Activated T-helper 1 cell treated with Interleukin-2 at 50 U/mL for 16 hours (primary cell): ENCODE measurements around the gene GPC5.

Experiments
- DNase-seq: peaks from one replicate; pipeline ENCODE4 v3.0.0-alpha.2; 2020; ENCODE audit warnings: low read depth

The GPC5 gene

DNA sequence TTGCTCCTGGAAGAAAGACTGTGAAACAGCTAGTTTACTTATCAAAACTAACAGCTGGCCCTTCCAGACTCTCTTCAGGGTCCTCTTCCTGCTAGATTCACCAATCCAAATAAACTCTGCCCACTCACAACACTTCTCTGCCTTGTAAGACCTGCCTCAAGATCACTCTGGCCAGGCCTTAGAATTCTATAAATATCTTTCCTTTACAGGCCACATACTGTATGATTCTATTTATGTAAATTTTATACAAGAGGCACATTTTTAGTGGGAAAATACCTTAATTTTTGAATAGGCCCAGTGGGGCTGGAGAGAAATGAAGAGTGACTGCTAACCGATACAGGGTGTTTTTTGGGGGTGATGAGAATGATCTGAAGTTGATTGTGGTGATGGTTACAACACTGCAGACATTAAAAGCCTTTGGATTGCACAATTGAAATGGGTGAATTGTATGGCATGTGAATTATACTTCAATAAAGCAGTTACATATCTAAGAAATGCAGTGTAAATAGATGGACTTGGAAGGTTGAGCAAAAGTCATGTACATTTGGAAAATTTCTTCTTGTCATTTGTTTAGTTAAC is 141.8 kb downstream of the GPC5 start:
- DNase-seq = no peak

- no peak for DNase-seq
These were observed 146.3 kb downstream of the GPC5 start for GRCh38 chr13:91544723-91545122.

DNA sequence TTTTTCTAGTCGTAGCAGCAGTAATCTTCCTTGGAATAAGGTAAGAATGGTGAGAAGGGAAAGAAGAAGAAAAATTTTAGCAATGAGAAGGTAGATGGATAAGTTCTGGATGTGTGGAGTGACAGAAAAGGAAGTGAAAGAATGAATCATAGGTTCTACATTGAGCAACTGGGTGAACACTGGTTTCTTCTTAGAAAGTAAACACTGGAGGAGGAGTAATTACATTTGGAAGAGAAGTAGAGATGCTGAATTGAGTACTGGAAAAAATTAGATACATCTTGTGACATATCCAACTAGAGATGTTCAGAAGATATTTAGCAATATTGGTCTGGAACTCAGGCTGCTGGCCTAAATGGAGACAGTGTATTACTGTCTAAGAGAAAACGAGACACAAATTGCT is 148.5 kb downstream of the GPC5 start:
- DNase-seq = no peak

- no peak for DNase-seq
These were observed 155.2 kb downstream of the GPC5 start for GRCh38 chr13:91553584-91553983.

DNA sequence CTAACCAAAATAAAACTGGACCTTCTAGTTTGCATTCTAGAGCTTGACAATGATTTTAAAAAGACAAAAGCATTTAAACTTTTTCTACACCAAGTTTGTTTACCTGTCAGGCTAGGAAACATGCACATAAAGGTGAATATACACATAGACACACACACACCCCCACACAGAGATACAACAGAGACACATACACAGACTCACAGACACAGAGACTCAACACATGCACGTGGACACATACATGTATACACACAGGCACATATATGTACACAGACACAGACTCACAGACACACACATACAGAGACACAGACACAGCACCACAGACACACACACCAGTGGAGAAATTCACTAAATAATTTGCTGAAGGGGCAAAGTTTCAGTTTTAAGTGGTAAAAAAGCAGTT is 155.7 kb downstream of the GPC5 start:
- DNase-seq = no peak

- DNase-seq = no peak
These were observed 159.1 kb downstream of the GPC5 start for GRCh38 chr13:91557328-91558090.

- no peak for DNase-seq
These were observed 165.4 kb downstream of the GPC5 start for GRCh38 chr13:91563799-91564198.

DNA sequence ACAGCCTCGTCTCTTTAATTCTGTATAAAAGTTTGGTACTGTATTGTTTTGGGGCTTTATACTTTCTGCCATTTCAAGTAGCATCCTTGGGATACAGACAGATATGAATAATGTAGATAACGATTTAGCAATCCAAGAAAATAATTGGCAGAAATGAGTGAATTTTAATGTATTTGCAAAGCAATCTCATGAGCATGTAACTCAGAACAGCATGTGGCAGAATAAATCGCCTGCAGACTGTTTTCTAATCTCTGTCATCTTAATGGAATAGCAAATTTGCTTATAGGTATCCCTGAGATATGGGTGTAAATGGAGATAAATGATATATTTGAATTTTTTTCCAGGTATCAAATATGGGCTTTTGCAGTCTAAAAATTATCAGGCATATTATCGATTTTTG is 166.0 kb downstream of the GPC5 start:
- DNase-seq = no peak

DNA sequence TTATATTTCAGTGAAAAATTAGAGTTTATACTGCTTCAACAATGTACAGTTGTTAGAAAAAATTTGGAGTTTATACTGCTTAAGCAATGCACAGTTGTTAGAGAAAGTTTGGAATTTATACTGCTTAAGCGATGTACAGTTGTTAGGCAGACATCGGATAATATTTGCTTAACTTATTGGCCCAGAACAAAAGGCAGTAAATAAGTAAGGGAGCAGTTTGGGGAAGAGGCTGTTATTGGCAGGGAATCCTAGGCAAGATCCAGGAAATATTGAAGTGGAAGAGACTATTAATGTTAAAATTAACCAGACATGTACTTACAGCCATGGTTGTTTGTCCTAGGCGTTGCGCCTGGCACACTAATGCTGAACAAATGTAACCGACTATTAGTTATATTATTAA is 166.9 kb downstream of the GPC5 start:
- no peak for DNase-seq

- no peak for DNase-seq
These were observed 169.2 kb downstream of the GPC5 start for GRCh38 chr13:91567485-91568207.

- DNase-seq = no peak
These were observed 173.3 kb downstream of the GPC5 start for GRCh38 chr13:91571681-91572080.

DNA sequence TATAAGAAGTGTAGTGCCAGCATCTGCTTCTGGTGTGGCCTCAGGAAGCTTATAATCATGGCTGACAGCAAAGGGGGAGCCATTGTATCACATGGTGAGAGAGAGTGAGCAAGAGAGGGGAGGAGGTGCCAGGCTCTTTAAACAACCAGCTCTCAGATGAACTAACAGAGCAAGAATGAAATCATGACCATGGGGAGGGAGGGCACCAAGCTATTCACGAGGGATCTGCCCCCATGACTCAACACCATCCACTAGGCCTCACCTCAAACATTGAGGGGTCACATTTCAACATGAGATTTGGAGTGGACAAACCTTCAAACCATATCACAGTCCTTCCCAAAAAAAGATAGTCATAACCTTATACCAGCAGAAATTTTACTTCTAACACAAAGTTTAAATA is 174.0 kb downstream of the GPC5 start:
- no peak for DNase-seq

GRCh38 chr13:91572944-91573598 is 174.7 kb downstream of the GPC5 start:
- DNase-seq = no peak

DNA sequence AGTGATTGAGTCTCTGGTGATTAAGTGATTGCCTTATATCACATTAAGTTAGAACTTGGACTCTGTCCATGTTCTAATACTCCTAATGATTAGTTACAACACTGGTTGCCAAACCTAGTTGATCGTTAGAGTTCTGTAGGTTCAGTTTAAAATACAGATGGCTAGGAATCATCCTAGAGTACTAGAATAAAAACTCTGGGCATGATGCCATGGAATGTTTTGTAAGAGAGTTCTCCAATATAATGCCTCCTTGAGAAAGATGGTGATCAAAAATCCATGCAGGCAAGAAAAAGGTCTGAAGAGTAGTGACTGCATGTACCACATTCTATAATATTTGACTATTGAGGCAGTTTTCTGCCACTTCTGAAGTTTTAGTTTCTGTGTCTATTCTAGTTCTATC is 176.3 kb downstream of the GPC5 start:
- DNase-seq = no peak

- DNase-seq = no peak
These were observed 178.2 kb downstream of the GPC5 start for GRCh38 chr13:91576590-91576989.

DNA sequence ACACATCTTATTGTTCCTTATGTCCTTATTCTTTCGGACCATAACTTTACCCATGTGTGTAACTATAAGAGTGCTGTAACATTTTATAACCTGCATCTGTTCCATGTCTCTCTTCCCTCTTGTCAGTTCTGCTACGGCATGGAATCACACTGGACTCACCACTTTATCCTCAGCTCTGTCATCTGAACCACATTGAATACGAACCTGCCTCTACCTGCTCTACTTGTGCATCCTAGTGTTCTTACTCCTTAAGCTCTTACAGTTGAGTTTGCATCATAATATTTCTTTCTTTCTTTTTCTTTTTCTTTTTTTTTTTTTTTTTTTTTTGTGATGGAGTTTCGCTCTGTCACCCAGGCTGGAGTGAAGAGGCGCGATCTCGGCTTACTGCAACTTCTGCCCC is 180.9 kb downstream of the GPC5 start:
- no peak for DNase-seq

GRCh38 chr13:91580749-91581148 is 182.3 kb downstream of the GPC5 start:
- DNase-seq = no peak

DNA sequence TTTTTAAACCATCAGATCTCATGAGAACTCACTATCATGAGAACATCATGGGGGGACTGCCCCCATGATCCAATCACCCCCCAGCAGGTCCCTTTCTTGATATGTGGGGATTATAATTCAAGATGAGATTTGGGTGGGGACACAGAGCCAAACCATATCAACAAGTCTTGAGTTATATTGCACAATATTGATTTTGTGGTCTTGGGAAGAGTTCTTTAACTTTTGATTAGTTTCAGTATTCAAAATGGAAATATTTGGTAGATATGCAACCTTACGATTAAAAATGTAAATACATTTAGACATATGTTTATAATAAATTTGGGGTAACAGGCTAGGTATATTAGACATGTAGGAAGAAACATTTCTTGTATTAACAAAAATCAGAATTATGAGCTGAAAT is 188.2 kb downstream of the GPC5 start:
- no peak for DNase-seq

GRCh38 chr13:91588541-91588940 is 190.1 kb downstream of the GPC5 start:
- DNase-seq = no peak

- DNase-seq = no peak
These were observed 193.9 kb downstream of the GPC5 start for GRCh38 chr13:91592056-91593014.

- no peak for DNase-seq
These were observed 195.0 kb downstream of the GPC5 start for GRCh38 chr13:91593456-91593855.

GRCh38 chr13:91594061-91594460 is 195.6 kb downstream of the GPC5 start:
- no peak for DNase-seq
